Esophagus squamous epithelium (tissue), 4 donors: ENCODE data around the gene NEK5.

Experiments
- CTCF ChIP-seq, 6 experiments: fragments of 450-650 bp in 4 of 6; fragments of 200-600 bp in 2 of 6; sonication (generic) in 2 of 6; IDR thresholded peaks; one replicate each; pipeline ENCODE4 v1.5.1; 2016 to 2019; ENCODE audit warnings: antibody characterized with exemption in 6 of 6, mild to moderate bottlenecking in 4 of 6, moderate library complexity in 4 of 6
- POLR2A ChIP-seq, 4 donors: fragments of 450-650 bp; IDR thresholded peaks; one replicate each; pipeline ENCODE4 v1.6.1; 2017; ENCODE audit warnings: antibody characterized with exemption in 4 of 4, mild to moderate bottlenecking in 4 of 4, moderate library complexity in 3 of 4

- TF ChIP-seq POLR2A (IDR thresholded peaks at IDR 0.05), result no peak
- TF ChIP-seq CTCF (IDR thresholded peaks at IDR 0.05), result no peak
Measured at GRCh38 chr13:51999921-52000320, 129.0 kb downstream of the NEK5 start.
